GM10248 (cell line): ENCODE results near the gene RAD51B.

ENCODE experiments used
- CTCF ChIA-PET: fragments of 300-600 bp; sonication (Branson Sonifier 250); formaldehyde crosslinking; extraction: SDS; loops from one replicate; lab custom pipeline; 2021; ENCODE audit warnings: antibody characterized with exemption; lab: Yijun Ruan, JAX
- POLR2A ChIA-PET: fragments of 350-650 bp; sonication (Branson Sonifier 250); formaldehyde crosslinking; extraction: SDS; loops from one replicate; lab custom pipeline; 2020; ENCODE audit warnings: antibody characterized with exemption; lab: Yijun Ruan, JAX
- DNase-seq: peaks from one replicate; pipeline ENCODE4 v3.0.0; 2012; ENCODE audit errors: extremely low spot score
- CTCF ChIP-seq: IDR thresholded peaks from 2 replicates; pipeline ENCODE4 v1.5.1; 2012; ENCODE audit warnings: mild to moderate bottlenecking, low read depth; ENCODE audit errors: extremely low read depth, missing control alignments, control extremely low read depth

The RAD51B gene

DNA sequence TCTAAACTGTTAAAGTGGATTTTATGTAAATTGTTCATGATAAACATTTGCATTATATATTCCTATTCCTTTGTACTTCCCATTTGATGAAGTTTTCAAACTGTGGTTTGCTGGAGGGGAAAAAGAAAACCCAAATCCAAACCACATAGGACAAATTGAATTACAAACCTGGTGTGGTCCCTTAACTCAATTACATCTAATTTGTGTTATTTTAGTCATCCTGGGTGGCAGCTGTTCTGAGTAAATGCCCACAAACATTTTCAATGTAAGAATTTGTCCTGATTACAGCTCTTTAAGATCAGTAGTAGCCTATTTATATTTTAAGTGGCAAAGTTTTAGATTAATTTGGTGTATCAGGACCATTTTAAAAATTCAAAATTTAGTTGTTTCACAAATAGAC lies 153.9 kb downstream of the RAD51B start:
- no peak for DNase-seq
- TF ChIP-seq CTCF: no peak
- CTCF ChIA-PET: interaction anchor here (1.5 kb wide), 1 partner anchor 40 kb away, joined by 3 read pairs; no protein-coding TSS in a partner anchor
- POLR2A ChIA-PET: no interaction called here

DNA sequence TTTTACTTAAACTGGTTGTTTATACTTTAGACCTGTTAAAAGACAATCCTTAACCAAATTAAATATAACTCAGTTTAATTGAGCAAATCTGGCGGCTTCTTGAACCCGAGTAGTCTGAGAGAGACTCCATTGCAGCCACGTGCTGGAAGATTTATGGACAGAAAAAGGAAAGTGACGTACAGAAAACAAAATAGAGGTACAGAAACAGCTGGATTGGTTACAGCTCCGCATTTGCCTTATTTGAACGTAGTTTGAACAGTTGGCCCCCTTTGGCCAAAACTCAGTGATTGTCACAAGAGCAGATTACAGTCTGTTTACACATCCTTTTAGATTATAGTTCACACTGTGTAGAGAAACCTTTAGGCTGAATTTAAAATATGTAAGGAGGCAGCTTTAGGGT lies 155.9 kb downstream of the RAD51B start:
- ChIA-PET CTCF (no interaction called here), POLR2A (no interaction called here)
- TF ChIP-seq CTCF: no peak
- no peak for DNase-seq

DNA sequence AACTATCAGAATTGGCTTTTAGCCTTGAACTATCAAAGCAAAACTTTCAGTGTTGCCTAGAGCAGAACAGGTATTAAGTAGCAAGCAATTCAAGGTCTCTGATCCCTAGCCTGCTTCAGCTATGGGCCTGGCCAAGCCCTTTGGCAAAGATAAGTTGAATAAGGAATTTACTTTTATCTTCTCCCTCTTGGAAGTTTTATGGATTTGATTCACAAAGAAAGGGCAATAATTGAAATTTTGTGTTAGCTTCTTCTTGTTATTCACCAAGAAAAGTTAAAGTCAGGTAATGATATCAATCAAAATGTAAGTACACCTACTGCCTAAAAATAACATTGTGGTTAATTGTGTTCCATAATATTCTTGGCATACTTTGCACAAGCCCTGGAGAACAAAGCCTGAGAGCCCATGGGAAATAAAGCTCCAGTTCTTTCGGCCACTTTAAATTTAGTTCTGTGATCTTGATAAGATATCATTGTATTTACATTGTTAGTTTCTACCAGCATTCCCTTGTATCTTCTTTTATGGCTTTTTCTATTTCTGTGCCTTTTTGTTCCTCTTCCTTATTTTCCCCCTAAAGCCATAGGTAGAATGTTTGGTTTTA lies 158.0 kb downstream of the RAD51B start:
- POLR2A ChIA-PET: no interaction called here
- DNase-seq: no peak
- no peak for TF ChIP-seq CTCF
- CTCF ChIA-PET: interaction anchor here (1.3 kb wide), 1 partner anchor 20 kb away, joined by 4 read pairs; no protein-coding TSS in a partner anchor

- ChIA-PET POLR2A (no interaction called here), CTCF (no interaction called here)
- no peak for DNase-seq
- TF ChIP-seq CTCF: no peak
Observed at GRCh38 chr14:67978749-67979148, 159.2 kb downstream of the RAD51B start.

DNA sequence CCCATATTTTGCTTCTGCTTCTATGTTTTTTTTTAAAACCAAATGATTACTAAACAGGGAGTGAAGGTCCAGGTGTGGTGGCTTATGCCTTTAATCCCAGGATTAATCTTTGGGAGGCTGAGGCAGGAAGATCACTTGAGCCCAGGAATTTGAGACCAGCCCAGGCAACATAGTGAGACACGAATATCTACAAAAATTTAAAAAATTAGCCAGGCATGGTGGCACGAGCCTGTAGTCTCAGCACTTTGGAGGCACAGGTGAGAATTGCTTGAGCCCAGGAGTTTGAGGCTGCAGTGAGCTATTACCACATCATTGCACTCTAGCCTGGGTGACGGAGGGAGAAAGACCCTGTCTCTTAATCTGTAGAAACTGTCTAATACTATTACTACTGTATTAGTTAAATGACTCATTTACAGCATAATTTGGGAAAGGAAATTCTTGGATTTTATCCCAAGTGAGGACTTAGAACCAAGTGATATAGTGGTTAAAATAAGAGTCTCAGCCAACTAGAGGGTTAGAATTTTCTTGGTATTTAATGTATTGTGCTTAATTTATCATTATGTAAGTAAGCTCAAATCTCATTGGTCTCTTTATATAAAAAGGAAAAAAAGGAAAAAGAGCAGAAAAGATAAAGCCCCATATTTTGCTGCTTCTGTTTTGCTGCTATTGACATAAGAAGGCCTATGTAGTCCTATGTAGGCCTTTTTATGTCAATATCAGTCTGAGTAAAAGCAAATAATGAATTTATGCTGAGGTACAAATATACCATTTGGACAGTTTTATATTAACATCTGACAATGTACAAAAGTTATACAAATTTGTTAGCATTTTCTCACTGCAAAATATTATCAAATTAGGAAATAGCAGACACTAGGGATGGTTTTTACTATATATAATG lies 163.4 kb downstream of the RAD51B start:
- TF ChIP-seq CTCF: no peak
- no peak for DNase-seq
- CTCF ChIA-PET: no interaction called here
- POLR2A ChIA-PET: no interaction called here

DNA sequence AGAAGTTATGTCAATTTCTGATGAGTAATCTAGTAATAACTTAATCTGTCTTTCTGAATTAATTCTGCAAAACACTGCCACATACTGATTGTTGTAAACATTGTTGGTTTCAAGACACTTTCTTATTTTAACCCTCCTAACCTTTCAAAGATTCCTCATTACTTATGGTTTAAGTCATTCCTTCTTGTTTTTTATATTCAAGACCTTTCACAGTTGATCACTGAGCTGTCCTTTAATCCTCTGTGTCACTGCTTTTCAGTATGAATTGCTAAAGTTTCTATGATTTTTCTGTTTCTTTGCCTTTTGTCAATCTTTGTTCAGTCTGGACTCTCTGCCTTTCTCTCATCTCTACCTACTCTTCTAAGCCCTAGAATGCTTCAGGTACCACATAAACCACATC lies 164.7 kb downstream of the RAD51B start:
- no peak for DNase-seq
- POLR2A ChIA-PET: no interaction called here
- TF ChIP-seq CTCF: no peak
- CTCF ChIA-PET: interaction anchor here (1.1 to 1.2 kb wide), 2 partner anchors 12 to 680 kb away, joined by 3 read pairs; no protein-coding TSS in a partner anchor
